WERI-Rb-1 (cell line): ENCODE measurements around the gene ABHD8.

Source experiments
- DNase-seq: peaks from one replicate; pipeline ENCODE4 v3.0.0-alpha.2; 2020
- H3K27ac ChIP-seq: fragments of 250-450 bp; sonication (Bioruptor Pico); 2 replicates; pipeline ENCODE4 v1.5.1; 2020; ENCODE audit warnings: mild to moderate bottlenecking, moderate library complexity
- H3K27me3 ChIP-seq: fragments of 250-450 bp; sonication (Bioruptor Pico); 2 replicates; pipeline ENCODE4 v1.5.1; 2021; ENCODE audit warnings: mild to moderate bottlenecking, low read depth, moderate library complexity; ENCODE audit not compliant: insufficient read depth, severe bottlenecking
- H3K36me3 ChIP-seq: fragments of 250-450 bp; sonication (Bioruptor Pico); 2 replicates; pipeline ENCODE4 v1.5.1; 2020; ENCODE audit warnings: mild to moderate bottlenecking, moderate library complexity
- H3K4me3 ChIP-seq: 2 replicates; pipeline ENCODE4 v1.5.1; 2011; ENCODE audit warnings: low read depth, mild to moderate bottlenecking, control low read depth, low read length
- H3K9me3 ChIP-seq: fragments of 250-450 bp; sonication (Bioruptor Pico); 2 replicates; pipeline ENCODE4 v1.5.1; 2021; ENCODE audit warnings: mild to moderate bottlenecking, moderate library complexity; ENCODE audit not compliant: severe bottlenecking
- CTCF ChIP-seq: IDR thresholded peaks from 2 replicates; pipeline ENCODE4 v1.5.1; 2011; ENCODE audit warnings: low read depth, mild to moderate bottlenecking, control low read depth, inconsistent platforms, low read length

Gene ABHD8

GRCh38 chr19:17243830-17244617, 59.2 kb downstream of the ABHD8 start:
- Histone ChIP-seq H3K36me3 (peaks cover 31% of the 10 kb centered on the region), H3K9me3 (no peaks in the 10 kb centered on the region), H3K4me3 (peak overlapping the region; percentile 72), H3K27me3 (no peaks in the 10 kb centered on the region), H3K27ac (peak overlapping the region; percentile 89)
- TF ChIP-seq CTCF = no peak
- peak; percentile 46 for DNase-seq

GRCh38 chr19:17243211-17243829, 59.9 kb downstream of the ABHD8 start:
- Histone ChIP-seq H3K27ac (peak overlapping the region; percentile 89), H3K27me3 (no peaks in the 10 kb centered on the region), H3K36me3 (peaks cover 39% of the 10 kb centered on the region), H3K9me3 (no peaks in the 10 kb centered on the region), H3K4me3 (peak overlapping the region; percentile 72)
- TF ChIP-seq CTCF = no peak
- no peak for DNase-seq

- Histone ChIP-seq H3K36me3 (peaks cover 46% of the 10 kb centered on the region), H3K9me3 (no peaks in the 10 kb centered on the region), H3K4me3 (peak overlapping the region; percentile 72), H3K27me3 (no peaks in the 10 kb centered on the region), H3K27ac (peak overlapping the region; percentile 89)
- DNase-seq = no peak
- no peak for TF ChIP-seq CTCF
Measured at GRCh38 chr19:17242431-17243208, 60.6 kb downstream of the ABHD8 start.
